Neural progenitor cell (in vitro differentiated cells): Measurements from ENCODE around the gene TRIM4. TPM values are rescaled to one million over a fixed set of nuclear protein-coding genes. Genes with fewer than 3 reads are reported as not detected.
"Not testable (repeated sequence)": the region's sequence is repeated elsewhere in the genome, so short reads cannot be mapped to it uniquely, and the experiment has no call there.

Experiments
- DNase-seq: peaks from one replicate; pipeline ENCODE4 v3.0.0-alpha.2; 2016; ENCODE audit warnings: low spot score
- H2AFZ ChIP-seq: fragments of 200-600 bp; sonication (generic); replicated peaks from 2 replicates; pipeline ENCODE4 v1.6.1; 2016; ENCODE audit warnings: antibody characterized with exemption
- H3F3A ChIP-seq: fragments of 200-600 bp; sonication (generic); 2 replicates; pipeline ENCODE4 v1.6.1; 2016; ENCODE audit warnings: antibody characterized with exemption, low read depth
- H3K27ac ChIP-seq: fragments of 200-600 bp; sonication (generic); 2 replicates; pipeline ENCODE4 v1.5.1; 2016; ENCODE audit warnings: mild to moderate bottlenecking
- H3K27me3 ChIP-seq: fragments of 200-600 bp; sonication (generic); 2 replicates; pipeline ENCODE4 v1.6.1; 2016; ENCODE audit warnings: mild to moderate bottlenecking, moderate library complexity
- H3K36me3 ChIP-seq: fragments of 200-600 bp; sonication (generic); 2 replicates; pipeline ENCODE4 v1.5.1; 2016
- H3K4me1 ChIP-seq: fragments of 200-600 bp; sonication (generic); 2 replicates; pipeline ENCODE4 v1.6.1; 2016; ENCODE audit warnings: mixed run types
- H3K4me2 ChIP-seq: fragments of 200-600 bp; sonication (generic); 2 replicates; pipeline ENCODE4 v1.6.1; 2016
- H3K4me3 ChIP-seq: fragments of 200-600 bp; sonication (generic); 2 replicates; pipeline ENCODE4 v1.5.1; 2016
- H3K79me2 ChIP-seq: fragments of 200-600 bp; sonication (generic); 2 replicates; pipeline ENCODE4 v1.6.1; 2016; ENCODE audit warnings: low read depth
- H3K9ac ChIP-seq: fragments of 200-600 bp; sonication (generic); 2 replicates; pipeline ENCODE4 v1.6.1; 2016
- H3K9me3 ChIP-seq: fragments of 200-600 bp; sonication (generic); 2 replicates; pipeline ENCODE4 v1.5.1; 2016; ENCODE audit warnings: low read depth
- H4K20me1 ChIP-seq: fragments of 200-600 bp; sonication (generic); 2 replicates; pipeline ENCODE4 v1.6.1; 2016; ENCODE audit warnings: low read depth
- H3K27ac Mint-ChIP-seq: 3 replicates; pipeline ENCODE4 v1.8.0; 2021; ENCODE audit warnings: mixed read lengths
- H3K27me3 Mint-ChIP-seq: 2 replicates; pipeline ENCODE4 v1.8.0; 2022; ENCODE audit warnings: low read depth, mild to moderate bottlenecking, inconsistent platforms, moderate library complexity, mixed read lengths; ENCODE audit not compliant: insufficient read depth
- H3K36me3 Mint-ChIP-seq: 3 replicates; pipeline ENCODE4 v1.8.0; 2021; ENCODE audit warnings: mixed read lengths
- H3K4me1 Mint-ChIP-seq: 3 replicates; pipeline ENCODE4 v1.8.0; 2021; ENCODE audit warnings: mixed read lengths
- H3K4me3 Mint-ChIP-seq: 3 replicates; pipeline ENCODE4 v1.8.0; 2021; ENCODE audit warnings: mild to moderate bottlenecking, moderate library complexity, mixed read lengths
- H3K9me3 Mint-ChIP-seq: 3 replicates; pipeline ENCODE4 v1.8.0; 2020; ENCODE audit warnings: mixed read lengths
- CTCF ChIP-seq: fragments of 200-600 bp; sonication (generic); IDR thresholded peaks from 2 replicates; pipeline ENCODE4 v1.5.1; 2017; ENCODE audit warnings: antibody characterized with exemption, mild to moderate bottlenecking
- EZH2 ChIP-seq: fragments of 200-600 bp; sonication (generic); IDR thresholded peaks from 2 replicates; pipeline ENCODE4 v1.6.1; 2017; ENCODE audit warnings: antibody characterized with exemption, mild to moderate bottlenecking, moderate library complexity
- EZH2phosphoT487 ChIP-seq: fragments of 200-600 bp; sonication (generic); IDR thresholded peaks from 2 replicates; pipeline ENCODE4 v1.6.1; 2017; ENCODE audit warnings: antibody characterized with exemption
- total RNA-seq: library from RNA; depleted of rRNA; stranded (reverse); fragments of >200 nt; gene quantifications from 2 replicates; pipeline ENCODE4 v1.2.3, GENCODE V29; 2015; ENCODE audit warnings: low replicate concordance

Gene TRIM4
- total RNA-seq, 1 donor from 2014 or later, result not detected

GRCh38 chr7:99938296-99938695 lies 19.0 kb upstream of the TRIM4 start:
- Mint-ChIP-seq H3K27me3 (peaks cover 14% of the 10 kb centered on the region), H3K4me3 (no peak overlapping the region), H3K36me3 (no peaks in the 10 kb centered on the region), H3K9me3 (peaks cover 14% of the 10 kb centered on the region), H3K27ac (no peak overlapping the region), H3K4me1 (no peaks in the 10 kb centered on the region)
- no peaks in the 10 kb centered on the region for H3K36me3 ChIP-seq
- no peaks in the 10 kb centered on the region for H3K27me3 ChIP-seq
- no peaks in the 10 kb centered on the region for H4K20me1 ChIP-seq
- no peak overlapping the region for H3K4me3 ChIP-seq
- no peak overlapping the region for H2AFZ ChIP-seq
- H3K9me3 ChIP-seq, result peaks cover 9% of the 10 kb centered on the region
- no peak overlapping the region for H3K9ac ChIP-seq
- no peak overlapping the region for H3K27ac ChIP-seq
- H3K4me2 ChIP-seq, result no peak overlapping the region
- no peaks in the 10 kb centered on the region for H3K79me2 ChIP-seq
- no peak for DNase-seq
- H3F3A ChIP-seq, result no peaks in the 10 kb centered on the region
- H3K4me1 ChIP-seq, result no peaks in the 10 kb centered on the region
- TF ChIP-seq EZH2phosphoT487 (no peak), CTCF (no peak), EZH2 (no peak)

GRCh38 chr7:99935009-99935408 lies 15.7 kb upstream of the TRIM4 start:
- not testable (repeated sequence) for H3K27ac Mint-ChIP-seq, H3K4me3 Mint-ChIP-seq, H3K4me1 ChIP-seq, H3K4me2 ChIP-seq, H4K20me1 ChIP-seq, H3K36me3 ChIP-seq, H3K4me3 ChIP-seq, H3K79me2 ChIP-seq, H2AFZ ChIP-seq, H3F3A ChIP-seq, H3K27ac ChIP-seq, H3K36me3 Mint-ChIP-seq, H3K4me1 Mint-ChIP-seq, H3K27me3 ChIP-seq, H3K9me3 ChIP-seq, H3K9ac ChIP-seq, DNase-seq
- H3K27me3 Mint-ChIP-seq, result peaks cover 19% of the 10 kb centered on the region
- H3K9me3 Mint-ChIP-seq, result peaks cover 14% of the 10 kb centered on the region

GRCh38 chr7:99930376-99930775 lies 11.0 kb upstream of the TRIM4 start:
- Histone ChIP-seq H3K4me2 (no peak overlapping the region), H3F3A (no peaks in the 10 kb centered on the region), H3K9ac (no peak overlapping the region), H3K4me1 (no peaks in the 10 kb centered on the region), H3K9me3 (no peaks in the 10 kb centered on the region), H4K20me1 (no peaks in the 10 kb centered on the region), H2AFZ (no peak overlapping the region), H3K4me3 (no peak overlapping the region), H3K36me3 (no peaks in the 10 kb centered on the region), H3K79me2 (no peaks in the 10 kb centered on the region), H3K27ac (no peak overlapping the region), H3K27me3 (peaks cover 16% of the 10 kb centered on the region)
- no peaks in the 10 kb centered on the region for H3K4me1 Mint-ChIP-seq
- DNase-seq, result no peak
- no peak overlapping the region for H3K4me3 Mint-ChIP-seq
- H3K27me3 Mint-ChIP-seq, result peaks cover 8% of the 10 kb centered on the region
- TF ChIP-seq EZH2 (no peak), EZH2phosphoT487 (no peak), CTCF (no peak)
- H3K36me3 Mint-ChIP-seq, result no peaks in the 10 kb centered on the region
- no peaks in the 10 kb centered on the region for H3K9me3 Mint-ChIP-seq
- H3K27ac Mint-ChIP-seq, result no peak overlapping the region

GRCh38 chr7:99929730-99930053 lies 10.4 kb upstream of the TRIM4 start:
- no peaks in the 10 kb centered on the region for H3K36me3 Mint-ChIP-seq
- Histone ChIP-seq H3F3A (no peaks in the 10 kb centered on the region), H3K9ac (no peak overlapping the region), H3K79me2 (no peaks in the 10 kb centered on the region), H2AFZ (peak overlapping the region; percentile 99), H3K4me1 (no peaks in the 10 kb centered on the region), H3K36me3 (no peaks in the 10 kb centered on the region), H3K9me3 (no peaks in the 10 kb centered on the region), H4K20me1 (no peaks in the 10 kb centered on the region), H3K4me3 (peak overlapping the region; percentile 45), H3K27ac (no peak overlapping the region), H3K4me2 (peak overlapping the region; percentile 77), H3K27me3 (peaks cover 16% of the 10 kb centered on the region)
- no peak for DNase-seq
- H3K27me3 Mint-ChIP-seq, result peaks cover 8% of the 10 kb centered on the region
- TF ChIP-seq EZH2phosphoT487 (no peak), EZH2 (no peak), CTCF (no peak)
- no peaks in the 10 kb centered on the region for H3K9me3 Mint-ChIP-seq
- no peaks in the 10 kb centered on the region for H3K4me1 Mint-ChIP-seq
- H3K4me3 Mint-ChIP-seq, result peak overlapping the region; percentile 65
- no peak overlapping the region for H3K27ac Mint-ChIP-seq
